DOHH2 (cell line): ENCODE data around the gene TM6SF1.

Source experiments
- CTCF ChIP-seq: fragments of 200-600 bp; sonication (generic); IDR thresholded peaks from one replicate; pipeline ENCODE4 v1.5.1; 2014; ENCODE audit warnings: antibody characterized with exemption, mild to moderate bottlenecking, low read depth, low read length; ENCODE audit not compliant: poor library complexity, severe bottlenecking
- EZH2phosphoT487 ChIP-seq: fragments of 200-600 bp; sonication (generic); IDR thresholded peaks from 2 replicates; pipeline ENCODE4 v1.6.1; 2017; ENCODE audit warnings: borderline replicate concordance, mild to moderate bottlenecking, antibody characterized with exemption, low read length, moderate library complexity, mixed read lengths

- TF ChIP-seq CTCF (no peak), EZH2phosphoT487 (no peak)
These were observed 55.6 kb downstream of the TM6SF1 start for GRCh38 chr15:83163032-83163431.
